GM19463 (cell line): ENCODE data around the gene CDC37.

Experiments used
- ATAC-seq: cut with Tn5 transposase; IDR thresholded peaks from one replicate; pipeline ENCODE4 v1.9.1; 2021; ENCODE audit warnings: mild to moderate bottlenecking, moderate library complexity; ENCODE audit not compliant: unreplicated experiment

Gene CDC37

GRCh38 chr19:10403137-10404021, at the start of gene CDC37:
Gene CDC37, minus strand, starts transcription at chr19:10403542. Its CDS starts 63 bp downstream, at chr19:10403479.
- peak; percentile 90 for ATAC-seq

GRCh38 chr19:10450853-10451609, 47.7 kb upstream of the CDC37 start:
- ATAC-seq = no peak

GRCh38 chr19:10450191-10450852, 47.0 kb upstream of the CDC37 start:
- no peak for ATAC-seq

- no peak for ATAC-seq
These were observed 45.7 kb upstream of the CDC37 start for GRCh38 chr19:10449037-10449436.

- no peak for ATAC-seq
These were observed 39.4 kb upstream of the CDC37 start for GRCh38 chr19:10442698-10443097.

GRCh38 chr19:10439588-10439987, 36.2 kb upstream of the CDC37 start:
- no peak for ATAC-seq

- ATAC-seq = no peak
These were observed 29.8 kb upstream of the CDC37 start for GRCh38 chr19:10433131-10433536.

GRCh38 chr19:10432736-10433130, 29.4 kb upstream of the CDC37 start:
- no peak for ATAC-seq

GRCh38 chr19:10431943-10432735, 28.8 kb upstream of the CDC37 start:
- ATAC-seq = no peak

GRCh38 chr19:10431254-10431942, 28.1 kb upstream of the CDC37 start:
- no peak for ATAC-seq

- ATAC-seq = no peak
These were observed 27.3 kb upstream of the CDC37 start for GRCh38 chr19:10430505-10431253.

- no peak for ATAC-seq
These were observed 25.6 kb upstream of the CDC37 start for GRCh38 chr19:10428996-10429381.

GRCh38 chr19:10427169-10427568, 23.8 kb upstream of the CDC37 start:
- no peak for ATAC-seq

GRCh38 chr19:10424011-10424637, 20.8 kb upstream of the CDC37 start:
- no peak for ATAC-seq

- ATAC-seq = no peak
These were observed 19.5 kb upstream of the CDC37 start for GRCh38 chr19:10422846-10423245.

GRCh38 chr19:10422046-10422461, 18.7 kb upstream of the CDC37 start:
- no peak for ATAC-seq

- ATAC-seq = no peak
These were observed 18.1 kb upstream of the CDC37 start for GRCh38 chr19:10421240-10422045.
